ENCODE measurements around the gene TAS2R19. TPM values are rescaled to one million over a fixed set of nuclear protein-coding genes. Genes with fewer than 3 reads are reported as not detected.

Gene TAS2R19
- total RNA-seq, 1 experiment from 2014 or later, result 2.6 TPM

DNA sequence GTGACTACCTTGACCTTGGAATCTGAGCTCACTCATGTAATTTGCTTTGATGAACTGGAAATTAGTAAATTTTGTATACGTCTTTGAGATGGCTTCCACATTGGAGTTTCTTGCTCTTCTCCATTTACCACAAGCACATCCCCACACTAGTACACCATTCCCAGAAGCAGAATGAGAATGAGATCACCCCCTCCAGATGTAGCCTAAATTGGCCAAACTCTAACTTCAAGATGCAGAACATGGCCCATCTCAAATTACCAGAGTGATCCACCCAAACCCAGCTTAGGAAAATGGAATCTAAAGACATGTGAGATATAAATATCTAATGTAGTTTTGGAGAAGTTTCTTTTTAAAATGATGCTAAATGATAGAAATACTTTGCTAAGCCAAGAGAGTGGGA, 14.8 kb downstream of the TAS2R19 start:
- Histone ChIP-seq H3K79me1 (ENCODE audit: insufficient read depth, low read depth, low read length, poor library complexity, severe bottlenecking) (no peaks in the 10 kb centered on the region), H2AK5ac (ENCODE audit: insufficient read length, low read length) (no peak overlapping the region), H3K23ac (ENCODE audit: insufficient read length, low read depth, low read length) (no peak overlapping the region), H3K14ac (ENCODE audit: insufficient read depth, low read length) (no peak overlapping the region), H3K4ac (ENCODE audit: low read depth, low read length) (no peak overlapping the region), H2BK15ac (ENCODE audit: low read depth, low read length) (no peak overlapping the region), H2BK120ac (ENCODE audit: low read depth, low read length, poor library complexity, severe bottlenecking) (no peak overlapping the region), H2BK20ac (ENCODE audit: low read depth, low read length, poor library complexity, severe bottlenecking) (no peak overlapping the region), H3K4me1 (ENCODE audit: insufficient read depth, low read length) (no peaks in the 10 kb centered on the region), H4K8ac (replicated peaks; ENCODE audit: insufficient read length, low read depth, low read length) (no peak overlapping the region), H3K27me3 (ENCODE audit: insufficient read depth, low read length) (no peaks in the 10 kb centered on the region), H3K4me2 (ENCODE audit: insufficient read depth, insufficient read length, low read length) (no peak overlapping the region), H3K27ac (ENCODE audit: insufficient read length, low read depth, low read length) (no peak overlapping the region), H3K23me2 (ENCODE audit: insufficient read length, low read depth, low read length, poor library complexity, severe bottlenecking) (no peaks in the 10 kb centered on the region), H3K79me2 (ENCODE audit: insufficient read depth, low read length) (no peaks in the 10 kb centered on the region), H4K5ac (ENCODE audit: insufficient read length, low read depth, low read length) (no peak overlapping the region), H3T11ph (ENCODE audit: low read length) (no peak overlapping the region), H2BK12ac (ENCODE audit: insufficient read length, low read depth, low read length) (no peak overlapping the region), H4K91ac (ENCODE audit: insufficient read length, low read depth, low read length) (no peak overlapping the region), H3K18ac (ENCODE audit: insufficient read length, low read depth, low read length) (no peak overlapping the region), H4K20me1 (ENCODE audit: control insufficient read depth, insufficient read depth, insufficient read length) (no peaks in the 10 kb centered on the region), H3K9me3 (ENCODE audit: control insufficient read depth, low read depth, low read length) (no peaks in the 10 kb centered on the region), H2BK5ac (ENCODE audit: insufficient read length, low read length) (no peak overlapping the region), H3K9ac (ENCODE audit: extremely low read depth, insufficient read length, low read length) (no peak overlapping the region), H2AFZ (ENCODE audit: low read length) (no peak overlapping the region), H3K56ac (ENCODE audit: insufficient read length, low read depth, low read length) (no peak overlapping the region)
- Mint-ChIP-seq H3K4me1 (no peaks in the 10 kb centered on the region), H3K27me3 (ENCODE audit: low read depth) (no peaks in the 10 kb centered on the region), H3K27ac (no peak overlapping the region), H3K36me3 (ENCODE audit: insufficient read depth in 1 of 3, low read depth in 3 of 3) (peaks cover 0 to 3% (median 0%) of the 10 kb centered on the region in 3 experiments; a peak in 2 of 7 replicates), H3K4me3 (no peak overlapping the region), H3K9me3 (no peaks in the 10 kb centered on the region)
- TF ChIP-seq, protein P1, sequence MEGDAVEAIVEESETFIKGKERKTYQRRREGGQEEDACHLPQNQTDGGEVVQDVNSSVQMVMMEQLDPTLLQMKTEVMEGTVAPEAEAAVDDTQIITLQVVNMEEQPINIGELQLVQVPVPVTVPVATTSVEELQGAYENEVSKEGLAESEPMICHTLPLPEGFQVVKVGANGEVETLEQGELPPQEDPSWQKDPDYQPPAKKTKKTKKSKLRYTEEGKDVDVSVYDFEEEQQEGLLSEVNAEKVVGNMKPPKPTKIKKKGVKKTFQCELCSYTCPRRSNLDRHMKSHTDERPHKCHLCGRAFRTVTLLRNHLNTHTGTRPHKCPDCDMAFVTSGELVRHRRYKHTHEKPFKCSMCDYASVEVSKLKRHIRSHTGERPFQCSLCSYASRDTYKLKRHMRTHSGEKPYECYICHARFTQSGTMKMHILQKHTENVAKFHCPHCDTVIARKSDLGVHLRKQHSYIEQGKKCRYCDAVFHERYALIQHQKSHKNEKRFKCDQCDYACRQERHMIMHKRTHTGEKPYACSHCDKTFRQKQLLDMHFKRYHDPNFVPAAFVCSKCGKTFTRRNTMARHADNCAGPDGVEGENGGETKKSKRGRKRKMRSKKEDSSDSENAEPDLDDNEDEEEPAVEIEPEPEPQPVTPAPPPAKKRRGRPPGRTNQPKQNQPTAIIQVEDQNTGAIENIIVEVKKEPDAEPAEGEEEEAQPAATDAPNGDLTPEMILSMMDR (conservative IDR thresholded peaks at IDR 0.05), result no peak
- no CpG with 5 or more reads among the region's 1 CpG for WGBS (ENCODE audit: extremely low coverage, insufficient read length, low lambda C conversion rate)
- DNase-seq, result no peak
